HepG2 (cell line): ENCODE results near the gene ACTA2.

Source experiments
- ATF7-NPFF ChIP-seq: sonication (generic); formaldehyde crosslinking; IDR thresholded peaks from 2 replicates; pipeline ENCODE4 v1.8.1; 2023; ENCODE audit warnings: mild to moderate bottlenecking, low read depth, missing genetic modification reagents, moderate library complexity
- BRCA1 ChIP-seq: sonication (generic); formaldehyde crosslinking; IDR thresholded peaks from 2 replicates; pipeline ENCODE4 v1.4.0; 2020; ENCODE audit warnings: missing genetic modification reagents
- CAMTA2 ChIP-seq: sonication (generic); formaldehyde crosslinking; IDR thresholded peaks from 2 replicates; pipeline ENCODE4 v1.4.0; 2020; ENCODE audit warnings: mild to moderate bottlenecking, missing genetic modification reagents, borderline replicate concordance
- CERS6 ChIP-seq: sonication (generic); formaldehyde crosslinking; IDR thresholded peaks from 2 replicates; pipeline ENCODE4 v1.5.0; 2020; ENCODE audit warnings: missing genetic modification reagents
- CTCF ChIP-seq: sonication (generic); formaldehyde crosslinking; IDR thresholded peaks from 2 replicates; pipeline ENCODE4 v1.5.0; 2020; ENCODE audit warnings: mild to moderate bottlenecking, missing genetic modification reagents, moderate library complexity
- FOXM1 ChIP-seq: sonication (generic); formaldehyde crosslinking; IDR thresholded peaks from 2 replicates; pipeline ENCODE4 v1.5.0; 2020; ENCODE audit warnings: missing genetic modification reagents
- LBX2 ChIP-seq: sonication (generic); formaldehyde crosslinking; IDR thresholded peaks from 2 replicates; pipeline ENCODE4 v1.5.0; 2020; ENCODE audit warnings: missing genetic modification reagents, mild to moderate bottlenecking, borderline replicate concordance
- PBX2 ChIP-seq: IDR thresholded peaks from 2 replicates; pipeline ENCODE4 v1.6.1; 2016; ENCODE audit warnings: control low read depth
- PHF5A ChIP-seq: IDR thresholded peaks from one replicate; pipeline ENCODE4 v1.6.1; 2018; ENCODE audit warnings: low read depth, missing genetic modification reagents; ENCODE audit not compliant: unreplicated experiment
- SP1 ChIP-seq, 2 experiments: fragments of 450-650 bp in 1 of 2; sonication (generic) in 1 of 2; formaldehyde crosslinking in 1 of 2; IDR thresholded peaks; 2 replicates each; pipeline versions ENCODE4 v1.4.0 to v1.6.1; 2016 to 2020; ENCODE audit warnings: missing genetic modification reagents in 1 of 2
- ZBTB44 ChIP-seq: sonication (generic); formaldehyde crosslinking; IDR thresholded peaks from 2 replicates; pipeline ENCODE4 v1.4.0; 2020; ENCODE audit warnings: missing genetic modification reagents
- ZEB1 ChIP-seq: IDR thresholded peaks from 2 replicates; pipeline ENCODE4 v1.6.1; 2012; ENCODE audit warnings: mild to moderate bottlenecking, low read depth, inconsistent platforms; ENCODE audit not compliant: insufficient replicate concordance
- ZNF274 ChIP-seq: sonication (generic); formaldehyde crosslinking; IDR thresholded peaks from 2 replicates; pipeline ENCODE4 v1.5.1; 2020; ENCODE audit warnings: mild to moderate bottlenecking, missing genetic modification reagents
- ZNF589 ChIP-seq: sonication (generic); formaldehyde crosslinking; conservative IDR thresholded peaks from 2 replicates; pipeline ENCODE4 v1.8.0; 2022; ENCODE audit warnings: mild to moderate bottlenecking, moderate library complexity, missing genetic modification reagents

GRCh38 chr10:88918191-88918905 lies 34.2 kb downstream of the ACTA2 start:
- TF ChIP-seq BRCA1 (CRISPR knock-in tag) (no peak), ZNF589 (no peak), ZNF274 (CRISPR knock-in tag) (no peak), ATF7-NPFF (no peak), SP1 (IDR thresholded peaks at IDR 0.05) (no peak), SP1 (CRISPR knock-in tag; IDR thresholded peaks at IDR 0.05) (no peak), PBX2 (CRISPR knock-in tag) (no peak), CTCF (CRISPR knock-in tag) (no peak), CAMTA2 (CRISPR knock-in tag) (no peak), ZBTB44 (CRISPR knock-in tag) (no peak), ZEB1 (no peak), PHF5A (CRISPR knock-in tag) (no peak), CERS6 (no peak), FOXM1 (CRISPR knock-in tag) (no peak), LBX2 (CRISPR knock-in tag) (no peak)
